ENCODE results near the gene TSEN54. TPM values are rescaled to one million over a fixed set of nuclear protein-coding genes. Genes with fewer than 3 reads are reported as not detected.

Gene TSEN54
- total RNA-seq: 18.1 and 24.4 TPM in 2 replicates

GRCh38 chr17:75516255-75516618, at the start of gene TSEN54:
TSEN54 (plus strand) TSS chr17:75516528; CDS start chr17:75516561, 33 bp downstream.

GRCh38 chr17:75515496-75516254, 653 bp upstream of the TSEN54 start, which contains the start of gene CASKIN2:
CASKIN2 (minus strand) TSS chr17:75515537; CDS start chr17:75513804, 1,733 bp downstream.

GRCh38 chr17:75524970-75525805, 8.9 kb downstream of the TSEN54 start, which contains the start of gene LLGL2:
LLGL2 (plus strand) TSS chr17:75525697; CDS start chr17:75543427, 17,730 bp downstream.

Other genes starting within 250 kb of the TSEN54 start
- 19.2 and 27.3 TPM in 2 replicates for gene MIF4GD, start 245.3 kb upstream of the TSEN54 start, total RNA-seq
- gene SLC25A19, start 227.1 kb upstream of the TSEN54 start, total RNA-seq: 4.3 and 17.3 TPM in 2 replicates
- 60.8 and 64.8 TPM in 2 replicates for gene GRB2, start 110.8 kb upstream of the TSEN54 start, total RNA-seq
- gene TMEM94, start 59.9 kb upstream of the TSEN54 start, total RNA-seq: 67.1 and 74.8 TPM in 2 replicates
- gene CASKIN2, start 991 bp upstream of the TSEN54 start, total RNA-seq: 12.5 and 26.1 TPM in 2 replicates
- 8.3 and 34.5 TPM in 2 replicates for gene LLGL2, start 9.2 kb downstream of the TSEN54 start, total RNA-seq
- 4.1 and 24.6 TPM in 2 replicates for gene MYO15B, start 71.3 kb downstream of the TSEN54 start, total RNA-seq
- 0.25 TPM in 1 of 2 replicates, not detected in the other for gene SMIM5, start 116.9 kb downstream of the TSEN54 start, total RNA-seq
- gene RECQL5, start 150.6 kb downstream of the TSEN54 start, total RNA-seq: 13.2 and 32.3 TPM in 2 replicates
- 60.1 and 68.9 TPM in 2 replicates for gene SAP30BP, start 150.8 kb downstream of the TSEN54 start, total RNA-seq
- 4.1 and 85.9 TPM in 2 replicates for gene ITGB4, start 204.9 kb downstream of the TSEN54 start, total RNA-seq
- gene GALK1, start 248.7 kb downstream of the TSEN54 start, total RNA-seq: 58.3 and 61.6 TPM in 2 replicates